Memory B cell (primary cell): ENCODE results near the gene ERH.

Source experiments
- ATAC-seq: fragments of 150-1000 bp; cut with Tn5 transposase; 2 replicates; pipeline ENCODE4 v1.10.0; 2021; ENCODE audit warnings: low read depth, mild to moderate bottlenecking, moderate library complexity
- DNase-seq, 2 donors: peaks; one replicate each; pipeline ENCODE4 v3.0.0; 2022; ENCODE audit warnings: low spot score in 2 of 2
- H3K27ac Mint-ChIP-seq: one replicate; pipeline ENCODE4 v1.8.0; 2022; ENCODE audit warnings: mild to moderate bottlenecking, moderate library complexity, mixed read lengths
- H3K27me3 Mint-ChIP-seq: one replicate; pipeline ENCODE4 v1.8.0; 2022; ENCODE audit warnings: mixed read lengths
- H3K36me3 Mint-ChIP-seq: one replicate; pipeline ENCODE4 v1.8.0; 2022; ENCODE audit warnings: mild to moderate bottlenecking, mixed read lengths
- H3K4me1 Mint-ChIP-seq: one replicate; pipeline ENCODE4 v1.8.0; 2022; ENCODE audit warnings: mixed read lengths
- H3K4me3 Mint-ChIP-seq: one replicate; pipeline ENCODE4 v1.8.0; 2022; ENCODE audit warnings: mild to moderate bottlenecking, moderate library complexity, mixed read lengths
- H3K9me3 Mint-ChIP-seq: one replicate; pipeline ENCODE4 v1.8.0; 2022; ENCODE audit warnings: mixed read lengths

Gene ERH

GRCh38 chr14:69357544-69358200 is 40.4 kb downstream of the ERH start:
- no peak for DNase-seq
- ATAC-seq, result no peak
- H3K27ac Mint-ChIP-seq, result no peak overlapping the region
- H3K9me3 Mint-ChIP-seq, result no peaks in the 10 kb centered on the region
- H3K36me3 Mint-ChIP-seq, result no peaks in the 10 kb centered on the region
- no peaks in the 10 kb centered on the region for H3K27me3 Mint-ChIP-seq
- peaks cover 31% of the 10 kb centered on the region for H3K4me1 Mint-ChIP-seq
- H3K4me3 Mint-ChIP-seq, result no peak overlapping the region

- H3K36me3 Mint-ChIP-seq, result no peaks in the 10 kb centered on the region
- H3K9me3 Mint-ChIP-seq, result no peaks in the 10 kb centered on the region
- DNase-seq (no peak), ATAC-seq (no peak)
- peaks cover 37% of the 10 kb centered on the region for H3K4me1 Mint-ChIP-seq
- H3K27me3 Mint-ChIP-seq, result no peaks in the 10 kb centered on the region
- H3K4me3 Mint-ChIP-seq, result no peak overlapping the region
- peak overlapping the region; percentile 50 for H3K27ac Mint-ChIP-seq
Measured at GRCh38 chr14:69356903-69357543, 41.1 kb downstream of the ERH start.

GRCh38 chr14:69355607-69356281 is 42.4 kb downstream of the ERH start:
- DNase-seq, result no peak
- Mint-ChIP-seq H3K27me3 (no peaks in the 10 kb centered on the region), H3K4me1 (peaks cover 38% of the 10 kb centered on the region), H3K27ac (peak overlapping the region; percentile 98), H3K4me3 (no peak overlapping the region), H3K9me3 (no peaks in the 10 kb centered on the region), H3K36me3 (no peaks in the 10 kb centered on the region)
- ATAC-seq, result no peak

GRCh38 chr14:69355154-69355597 is 42.9 kb downstream of the ERH start:
- H3K9me3 Mint-ChIP-seq, result no peaks in the 10 kb centered on the region
- no peak for ATAC-seq
- H3K4me3 Mint-ChIP-seq, result no peak overlapping the region
- H3K4me1 Mint-ChIP-seq, result peaks cover 33% of the 10 kb centered on the region
- H3K36me3 Mint-ChIP-seq, result no peaks in the 10 kb centered on the region
- H3K27ac Mint-ChIP-seq, result peak overlapping the region; percentile 98
- H3K27me3 Mint-ChIP-seq, result no peaks in the 10 kb centered on the region
- no peak for DNase-seq

GRCh38 chr14:69354383-69355153 is 43.5 kb downstream of the ERH start:
- Mint-ChIP-seq H3K36me3 (no peaks in the 10 kb centered on the region), H3K4me3 (peak overlapping the region; percentile 81), H3K4me1 (peaks cover 33% of the 10 kb centered on the region), H3K27me3 (no peaks in the 10 kb centered on the region), H3K9me3 (no peaks in the 10 kb centered on the region), H3K27ac (peak overlapping the region; percentile 98)
- DNase-seq (peak; percentile 72 to 76), ATAC-seq (peak; percentile 86)

DNA sequence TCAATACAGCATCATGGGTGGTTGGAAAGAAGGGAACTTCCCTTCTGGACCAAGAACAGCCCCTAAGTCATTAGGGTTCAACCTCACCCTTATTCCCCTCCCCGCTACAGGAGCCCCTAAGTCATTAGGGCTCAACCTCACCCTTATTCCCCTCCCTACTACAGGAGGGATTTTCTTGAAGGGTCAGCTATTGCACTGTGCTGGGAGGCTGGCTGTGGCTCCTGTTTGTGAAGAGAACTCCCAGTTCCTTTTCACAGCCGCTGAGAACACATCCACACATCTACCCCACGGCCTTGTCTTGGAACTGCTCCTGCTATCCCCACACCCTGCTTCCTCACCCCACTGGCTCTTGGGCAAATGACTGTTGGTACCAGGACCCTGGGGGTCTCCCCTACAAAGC is 44.9 kb downstream of the ERH start:
- peak overlapping the region; percentile 98 for H3K27ac Mint-ChIP-seq
- H3K4me1 Mint-ChIP-seq, result peaks cover 28% of the 10 kb centered on the region

GRCh38 chr14:69351911-69352310 is 46.2 kb downstream of the ERH start:
- Mint-ChIP-seq H3K4me1 (peaks cover 26% of the 10 kb centered on the region), H3K9me3 (no peaks in the 10 kb centered on the region), H3K36me3 (no peaks in the 10 kb centered on the region), H3K27me3 (peaks cover 3% of the 10 kb centered on the region), H3K4me3 (no peak overlapping the region), H3K27ac (peak overlapping the region; percentile 98)
- no peak for DNase-seq
- ATAC-seq, result no peak

More for the DNA sequence above, 44.9 kb downstream of the ERH start:
- no peak overlapping the region for H3K4me3 Mint-ChIP-seq
- no peaks in the 10 kb centered on the region for H3K27me3 Mint-ChIP-seq
- no peaks in the 10 kb centered on the region for H3K9me3 Mint-ChIP-seq
- no peak for DNase-seq
- ATAC-seq, result no peak
- no peaks in the 10 kb centered on the region for H3K36me3 Mint-ChIP-seq

GRCh38 chr14:69351385-69351784 is 46.7 kb downstream of the ERH start:
- Mint-ChIP-seq H3K9me3 (no peaks in the 10 kb centered on the region), H3K4me1 (peaks cover 26% of the 10 kb centered on the region), H3K4me3 (no peak overlapping the region), H3K36me3 (no peaks in the 10 kb centered on the region), H3K27ac (peak overlapping the region; percentile 98), H3K27me3 (peaks cover 3% of the 10 kb centered on the region)
- DNase-seq, result peak in 1 of 2 donors; percentile 20
- ATAC-seq, result peak; percentile 54

GRCh38 chr14:69350892-69351291 is 47.2 kb downstream of the ERH start:
- DNase-seq (no peak), ATAC-seq (no peak)
- Mint-ChIP-seq H3K4me1 (peaks cover 26% of the 10 kb centered on the region), H3K27me3 (peaks cover 3% of the 10 kb centered on the region), H3K36me3 (no peaks in the 10 kb centered on the region), H3K9me3 (no peaks in the 10 kb centered on the region), H3K4me3 (no peak overlapping the region), H3K27ac (peak overlapping the region; percentile 98)

- Mint-ChIP-seq H3K27ac (no peak overlapping the region), H3K9me3 (no peaks in the 10 kb centered on the region), H3K4me3 (no peak overlapping the region), H3K4me1 (peaks cover 17% of the 10 kb centered on the region), H3K36me3 (no peaks in the 10 kb centered on the region), H3K27me3 (peaks cover 5% of the 10 kb centered on the region)
- no peak for ATAC-seq
- DNase-seq, result no peak
Measured at GRCh38 chr14:69349091-69349777, 48.9 kb downstream of the ERH start.

- DNase-seq, result no peak
- H3K36me3 Mint-ChIP-seq, result no peaks in the 10 kb centered on the region
- H3K9me3 Mint-ChIP-seq, result no peaks in the 10 kb centered on the region
- H3K4me3 Mint-ChIP-seq, result no peak overlapping the region
- no peak for ATAC-seq
- peaks cover 8% of the 10 kb centered on the region for H3K27me3 Mint-ChIP-seq
- peaks cover 4% of the 10 kb centered on the region for H3K4me1 Mint-ChIP-seq
- H3K27ac Mint-ChIP-seq, result no peak overlapping the region
Measured at GRCh38 chr14:69346710-69347109, 51.4 kb downstream of the ERH start.

DNA sequence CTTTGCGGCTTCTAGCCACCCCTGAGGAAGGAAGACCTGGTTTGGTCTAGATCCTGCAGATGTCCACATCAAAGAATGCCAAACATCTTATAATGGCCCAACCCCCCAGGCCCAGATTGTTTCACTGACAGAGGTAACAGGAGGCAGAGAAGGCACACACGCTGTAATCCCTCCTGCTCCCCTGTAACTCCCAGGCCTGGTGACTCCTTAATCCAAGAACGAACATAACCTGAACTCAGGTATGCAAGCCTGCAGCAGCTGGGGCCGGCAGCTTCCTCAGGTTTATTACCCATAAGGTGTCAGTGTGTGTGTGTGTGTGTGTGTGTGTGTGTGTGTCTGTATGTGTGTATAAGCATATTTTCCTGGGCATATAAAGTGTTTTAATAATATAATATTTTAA is 52.7 kb downstream of the ERH start:
- no peaks in the 10 kb centered on the region for H3K36me3 Mint-ChIP-seq
- H3K27me3 Mint-ChIP-seq, result peaks cover 12% of the 10 kb centered on the region
- no peaks in the 10 kb centered on the region for H3K4me1 Mint-ChIP-seq
- no peak overlapping the region for H3K27ac Mint-ChIP-seq
- DNase-seq (no peak), ATAC-seq (no peak)
- H3K9me3 Mint-ChIP-seq, result no peaks in the 10 kb centered on the region
- no peak overlapping the region for H3K4me3 Mint-ChIP-seq

DNA sequence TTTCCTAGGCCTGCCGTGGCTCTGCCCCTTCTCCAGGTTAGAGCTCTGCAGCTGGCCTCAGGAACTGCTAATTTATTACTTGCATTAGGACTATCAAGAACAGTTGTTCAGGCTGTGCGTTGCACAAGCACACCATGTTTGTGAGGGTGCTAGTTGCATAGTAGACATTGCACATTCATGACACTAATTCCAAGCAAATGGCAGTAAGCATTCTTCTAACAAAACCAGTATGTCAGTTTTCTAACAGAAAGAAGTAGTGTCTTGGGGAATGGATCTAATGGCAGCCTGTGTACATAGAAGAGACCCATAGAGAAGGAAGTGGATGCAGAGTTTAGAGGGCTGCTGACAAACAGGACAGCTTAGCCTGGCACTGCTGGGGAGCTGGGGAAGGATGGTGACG is 53.9 kb downstream of the ERH start:
- Mint-ChIP-seq H3K27me3 (peaks cover 16% of the 10 kb centered on the region), H3K27ac (no peak overlapping the region), H3K4me3 (no peak overlapping the region), H3K36me3 (no peaks in the 10 kb centered on the region), H3K4me1 (no peaks in the 10 kb centered on the region), H3K9me3 (no peaks in the 10 kb centered on the region)
- no peak for ATAC-seq
- no peak for DNase-seq
